Nephron (organoid): ENCODE data around the gene SP140L.

ENCODE experiments used
- H3K27ac Mint-ChIP-seq, 3 experiments: 2 replicates each; pipeline ENCODE4 v1.8.0; 2020; ENCODE audit warnings: mixed read lengths in 3 of 3, mild to moderate bottlenecking in 2 of 3, moderate library complexity in 1 of 3
- H3K27me3 Mint-ChIP-seq: 2 replicates; pipeline ENCODE4 v1.8.0; 2021; ENCODE audit warnings: low read depth, mild to moderate bottlenecking, moderate library complexity, mixed read lengths
- H3K36me3 Mint-ChIP-seq: 2 replicates; pipeline ENCODE4 v1.8.0; 2020; ENCODE audit warnings: low read depth, mixed read lengths
- H3K4me1 Mint-ChIP-seq: 2 replicates; pipeline ENCODE4 v1.8.0; 2020; ENCODE audit warnings: mixed read lengths
- H3K4me3 Mint-ChIP-seq, 3 experiments: 2 replicates each; pipeline ENCODE4 v1.8.0; 2020; ENCODE audit warnings: mild to moderate bottlenecking in 3 of 3, mixed read lengths in 3 of 3, moderate library complexity in 2 of 3
- H3K9me3 Mint-ChIP-seq: 2 replicates; pipeline ENCODE4 v1.8.0; 2020; ENCODE audit warnings: mixed read lengths
- CTCF ChIP-seq, 3 experiments: fragments of 200-600 bp; sonication (generic); IDR thresholded peaks; one replicate each; pipeline ENCODE4 v1.5.0; 2021; ENCODE audit warnings: antibody characterized with exemption in 3 of 3; ENCODE audit not compliant: unreplicated experiment in 3 of 3

SP140L gene

GRCh38 chr2:230412846-230413245 lies 85.9 kb downstream of the SP140L start:
- no peak overlapping the region for H3K27ac Mint-ChIP-seq
- H3K4me3 Mint-ChIP-seq, result peak overlapping the region; percentile 89 to 95 (median 92)
- peaks cover 36% of the 10 kb centered on the region for H3K27me3 Mint-ChIP-seq
- H3K36me3 Mint-ChIP-seq, result no peaks in the 10 kb centered on the region
- no peak for TF ChIP-seq CTCF (IDR thresholded peaks at IDR 0.05; ENCODE audit: unreplicated experiment in 3 of 3)
- H3K9me3 Mint-ChIP-seq, result no peaks in the 10 kb centered on the region
- peaks cover 14% of the 10 kb centered on the region for H3K4me1 Mint-ChIP-seq

- Mint-ChIP-seq H3K9me3 (no peaks in the 10 kb centered on the region), H3K36me3 (no peaks in the 10 kb centered on the region), H3K4me1 (peaks cover 14% of the 10 kb centered on the region), H3K4me3 (peak overlapping the region; percentile 35 to 53 (median 44)), H3K27ac (no peak overlapping the region), H3K27me3 (peaks cover 36% of the 10 kb centered on the region)
- TF ChIP-seq CTCF (IDR thresholded peaks at IDR 0.05; ENCODE audit: unreplicated experiment in 3 of 3), result no peak
These were observed 86.5 kb downstream of the SP140L start for GRCh38 chr2:230413479-230413878.

- TF ChIP-seq CTCF (IDR thresholded peaks at IDR 0.05; ENCODE audit: unreplicated experiment in 3 of 3), result no peak
- H3K4me1 Mint-ChIP-seq, result peaks cover 14% of the 10 kb centered on the region
- H3K27ac Mint-ChIP-seq, result no peak overlapping the region
- no peaks in the 10 kb centered on the region for H3K36me3 Mint-ChIP-seq
- no peaks in the 10 kb centered on the region for H3K9me3 Mint-ChIP-seq
- H3K4me3 Mint-ChIP-seq, result peak overlapping the region in 2 of 3 experiments; percentile 39 to 63
- H3K27me3 Mint-ChIP-seq, result peaks cover 36% of the 10 kb centered on the region
These were observed 87.3 kb downstream of the SP140L start for GRCh38 chr2:230414302-230414701.

- Mint-ChIP-seq H3K36me3 (no peaks in the 10 kb centered on the region), H3K9me3 (no peaks in the 10 kb centered on the region), H3K4me3 (peak within 1 kb of the TSS in 2 of 3 experiments; percentile 49 to 86), H3K27me3 (peaks cover 20% of the 10 kb centered on the region), H3K27ac (peak within 1 kb of the TSS in 2 of 3 experiments; percentile 66 to 87), H3K4me1 (peaks cover 14% of the 10 kb centered on the region)
- TF ChIP-seq CTCF (IDR thresholded peaks at IDR 0.05; ENCODE audit: unreplicated experiment in 3 of 3), result no peak
These were observed 89.2 kb downstream of the SP140L start, which contains the start of gene SP100 for GRCh38 chr2:230416061-230416721. Gene SP100 (plus strand): TSS chr2:230416201. CDS start chr2:230416297, 96 bp downstream.

- peak overlapping the region in 1 of 3 experiments; percentile 66 for H3K4me3 Mint-ChIP-seq
- no peaks in the 10 kb centered on the region for H3K9me3 Mint-ChIP-seq
- TF ChIP-seq CTCF (IDR thresholded peaks at IDR 0.05; ENCODE audit: unreplicated experiment in 3 of 3), result no peak
- no peak overlapping the region for H3K27ac Mint-ChIP-seq
- H3K4me1 Mint-ChIP-seq, result peaks cover 14% of the 10 kb centered on the region
- no peaks in the 10 kb centered on the region for H3K36me3 Mint-ChIP-seq
- peaks cover 16% of the 10 kb centered on the region for H3K27me3 Mint-ChIP-seq
These were observed 90.4 kb downstream of the SP140L start for GRCh38 chr2:230417436-230417835.
